GM18507 (cell line): ENCODE data around the gene KCNG2.

Experiments used
- DNase-seq: peaks from one replicate; pipeline ENCODE4 v3.0.0; 2011; ENCODE audit warnings: low read depth; ENCODE audit not compliant: insufficient read length; ENCODE audit errors: extremely low spot score
- FAIRE-seq: peaks from 2 replicates; lab custom pipeline; 2011; peaks lifted over from hg19 to GRCh38; lab: Jason Lieb, UNC

KCNG2 gene

GRCh38 chr18:79765491-79766245 is 32.1 kb upstream of the KCNG2 start:
- FAIRE-seq = no peak

GRCh38 chr18:79766308-79766707 is 31.4 kb upstream of the KCNG2 start:
- no peak for DNase-seq

More at GRCh38 chr18:79765491-79766245, 32.1 kb upstream of the KCNG2 start:
- no peak for DNase-seq

GRCh38 chr18:79768745-79769144 is 29.0 kb upstream of the KCNG2 start:
- no peak for FAIRE-seq

More at GRCh38 chr18:79766308-79766707, 31.4 kb upstream of the KCNG2 start:
- no peak for FAIRE-seq

GRCh38 chr18:79769698-79770500 is 27.8 kb upstream of the KCNG2 start:
- DNase-seq = no peak
- no peak for FAIRE-seq

More at GRCh38 chr18:79768745-79769144, 29.0 kb upstream of the KCNG2 start:
- DNase-seq = no peak

- FAIRE-seq (no peak), DNase-seq (no peak)
These were observed 27.3 kb upstream of the KCNG2 start for GRCh38 chr18:79770501-79770815.

- DNase-seq (no peak), FAIRE-seq (no peak)
These were observed 26.9 kb upstream of the KCNG2 start for GRCh38 chr18:79770826-79771225.

- FAIRE-seq (no peak), DNase-seq (no peak)
These were observed 26.2 kb upstream of the KCNG2 start for GRCh38 chr18:79771446-79772107.

GRCh38 chr18:79772108-79772864 is 25.5 kb upstream of the KCNG2 start:
- FAIRE-seq (no peak), DNase-seq (no peak)

GRCh38 chr18:79772865-79773696 is 24.7 kb upstream of the KCNG2 start:
- DNase-seq (no peak), FAIRE-seq (no peak)

- FAIRE-seq = no peak
- no peak for DNase-seq
These were observed 23.6 kb upstream of the KCNG2 start for GRCh38 chr18:79774111-79774510.

- FAIRE-seq = no peak
These were observed 22.1 kb upstream of the KCNG2 start for GRCh38 chr18:79775441-79776221.

GRCh38 chr18:79776674-79777073 is 21.1 kb upstream of the KCNG2 start:
- FAIRE-seq (no peak), DNase-seq (no peak)

More at GRCh38 chr18:79775441-79776221, 22.1 kb upstream of the KCNG2 start:
- no peak for DNase-seq

- DNase-seq (no peak), FAIRE-seq (no peak)
These were observed 19.4 kb upstream of the KCNG2 start for GRCh38 chr18:79778291-79778791.

- no peak for DNase-seq
- no peak for FAIRE-seq
These were observed 18.6 kb upstream of the KCNG2 start for GRCh38 chr18:79779021-79779699.

- DNase-seq (no peak), FAIRE-seq (no peak)
These were observed 18.0 kb upstream of the KCNG2 start for GRCh38 chr18:79779700-79780190.

- DNase-seq (no peak), FAIRE-seq (no peak)
These were observed 17.2 kb upstream of the KCNG2 start for GRCh38 chr18:79780547-79780946.

GRCh38 chr18:79781331-79781941 is 16.3 kb upstream of the KCNG2 start:
- FAIRE-seq (no peak), DNase-seq (no peak)
